Activated gamma-delta T cell treated with anti-CD3 and anti-CD28 coated beads, Interleukin-2, amount 50 U/mL, for 16 hours (primary cell): ENCODE data around the gene IL32.
"Not testable (repeated sequence)": the region's sequence is repeated elsewhere in the genome, so short reads cannot be mapped to it uniquely, and the experiment has no call there.

Experiments used
- DNase-seq: peaks from one replicate; pipeline ENCODE4 v3.0.0-alpha.2; 2020; ENCODE audit warnings: low read depth

IL32 gene

GRCh38 chr16:3051494-3051893 is 13.9 kb upstream of the IL32 start:
- no peak for DNase-seq

GRCh38 chr16:3052571-3053329 is 12.7 kb upstream of the IL32 start:
- not testable (repeated sequence) for DNase-seq

- not testable (repeated sequence) for DNase-seq
Measured at GRCh38 chr16:3053330-3053710, 12.1 kb upstream of the IL32 start.

- DNase-seq: no peak
Measured at GRCh38 chr16:3054965-3055733, 10.3 kb upstream of the IL32 start.

- DNase-seq: not testable (repeated sequence)
Measured at GRCh38 chr16:3055734-3056115, 9.7 kb upstream of the IL32 start.

GRCh38 chr16:3056336-3057180 is 8.9 kb upstream of the IL32 start:
- no peak for DNase-seq

GRCh38 chr16:3057181-3058138 is 8.0 kb upstream of the IL32 start:
- no peak for DNase-seq

GRCh38 chr16:3058139-3059030 is 7.1 kb upstream of the IL32 start:
- DNase-seq: no peak

- DNase-seq: peak; percentile 83
Measured at GRCh38 chr16:3059041-3059722, 6.3 kb upstream of the IL32 start.

- no peak for DNase-seq
Measured at GRCh38 chr16:3059723-3060242, 5.7 kb upstream of the IL32 start.

- DNase-seq: no peak
Measured at GRCh38 chr16:3060339-3061127, 4.9 kb upstream of the IL32 start.

- DNase-seq: no peak
Measured at GRCh38 chr16:3062553-3062952, 2.9 kb upstream of the IL32 start.

- no peak for DNase-seq
Measured at GRCh38 chr16:3063625-3064386, 1.6 kb upstream of the IL32 start.

GRCh38 chr16:3065742-3066439 is 451 bp downstream of the IL32 start:
- no peak for DNase-seq

GRCh38 chr16:3066440-3066748 is 954 bp downstream of the IL32 start:
- no peak for DNase-seq

- DNase-seq: no peak
Measured at GRCh38 chr16:3068487-3068886, 3.0 kb downstream of the IL32 start.

- DNase-seq: not testable (repeated sequence)
Measured at GRCh38 chr16:3069146-3069545, 3.7 kb downstream of the IL32 start.
